Right atrium auricular region (tissue), 2 donors: Measurements from ENCODE around the gene HES7. TPM values are rescaled to one million over a fixed set of nuclear protein-coding genes. Genes with fewer than 3 reads are reported as not detected.
A peak's percentile ranks its signal among the peaks of the same experiment; 100 is the strongest.

Experiments
- DNase-seq: peaks from one replicate; pipeline ENCODE4 v3.0.0-alpha.2; 2019; ENCODE audit warnings: low spot score
- H3K27ac ChIP-seq, 2 donors: fragments of 200-600 bp; sonication (generic); 1 replicate in 1 of 2; 2 replicates in 1 of 2; pipeline ENCODE4 v1.5.1; 2016 to 2019
- H3K27me3 ChIP-seq, 2 donors: fragments of 200-600 bp; sonication (generic); one replicate each; pipeline versions ENCODE4 v1.5.1 to v1.6.0; 2017 to 2019
- H3K36me3 ChIP-seq: fragments of 200-600 bp; sonication (generic); one replicate; pipeline ENCODE4 v1.5.1; 2016
- H3K4me1 ChIP-seq, 2 donors: fragments of 200-600 bp; sonication (generic); one replicate each; pipeline versions ENCODE4 v1.5.1 to v1.6.0; 2017 to 2019
- H3K4me3 ChIP-seq, 2 donors: fragments of 200-600 bp; sonication (generic); 1 replicate in 1 of 2; 2 replicates in 1 of 2; pipeline ENCODE4 v1.5.1; 2017 to 2019; ENCODE audit warnings: mild to moderate bottlenecking in 1 of 2, moderate library complexity in 1 of 2
- H3K9me3 ChIP-seq, 2 donors: fragments of 200-600 bp; sonication (generic); one replicate each; pipeline ENCODE4 v1.5.1; 2019
- total RNA-seq, 2 donors: library from RNA; depleted of rRNA; stranded (reverse); fragments of >200 nt; gene quantifications; one replicate each; pipeline ENCODE4 v1.1.0, GENCODE V29; 2016
- TF ChIP-seq, protein P1 (sequence below), 2 donors: fragments of 200-600 bp; sonication (generic); IDR thresholded peaks; one replicate each; pipeline ENCODE4 v1.5.1; 2019; ENCODE audit warnings: antibody characterized with exemption in 2 of 2

HES7 gene
- total RNA-seq, 2 donors from 2014 or later: not detected

- H3K27me3 ChIP-seq: no peaks in the 10 kb centered on the region
- H3K9me3 ChIP-seq: no peaks in the 10 kb centered on the region
- H3K4me3 ChIP-seq: peak overlapping the region; percentile 83 to 92
- TF ChIP-seq, protein P1, sequence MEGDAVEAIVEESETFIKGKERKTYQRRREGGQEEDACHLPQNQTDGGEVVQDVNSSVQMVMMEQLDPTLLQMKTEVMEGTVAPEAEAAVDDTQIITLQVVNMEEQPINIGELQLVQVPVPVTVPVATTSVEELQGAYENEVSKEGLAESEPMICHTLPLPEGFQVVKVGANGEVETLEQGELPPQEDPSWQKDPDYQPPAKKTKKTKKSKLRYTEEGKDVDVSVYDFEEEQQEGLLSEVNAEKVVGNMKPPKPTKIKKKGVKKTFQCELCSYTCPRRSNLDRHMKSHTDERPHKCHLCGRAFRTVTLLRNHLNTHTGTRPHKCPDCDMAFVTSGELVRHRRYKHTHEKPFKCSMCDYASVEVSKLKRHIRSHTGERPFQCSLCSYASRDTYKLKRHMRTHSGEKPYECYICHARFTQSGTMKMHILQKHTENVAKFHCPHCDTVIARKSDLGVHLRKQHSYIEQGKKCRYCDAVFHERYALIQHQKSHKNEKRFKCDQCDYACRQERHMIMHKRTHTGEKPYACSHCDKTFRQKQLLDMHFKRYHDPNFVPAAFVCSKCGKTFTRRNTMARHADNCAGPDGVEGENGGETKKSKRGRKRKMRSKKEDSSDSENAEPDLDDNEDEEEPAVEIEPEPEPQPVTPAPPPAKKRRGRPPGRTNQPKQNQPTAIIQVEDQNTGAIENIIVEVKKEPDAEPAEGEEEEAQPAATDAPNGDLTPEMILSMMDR (IDR thresholded peaks at IDR 0.05): no peak
- H3K36me3 ChIP-seq: peaks cover 70% of the 10 kb centered on the region
- H3K4me1 ChIP-seq: peaks cover 0 to 67% of the 10 kb centered on the region in 2 donors
- peak overlapping the region; percentile 100 for H3K27ac ChIP-seq
- no peak for DNase-seq
Measured at GRCh38 chr17:8150194-8151119, 26.6 kb upstream of the HES7 start.

GRCh38 chr17:8149419-8150193, 25.7 kb upstream of the HES7 start:
- TF ChIP-seq, protein P1 (IDR thresholded peaks at IDR 0.05): no peak
- Histone ChIP-seq H3K4me1 (peaks cover 0 to 67% of the 10 kb centered on the region in 2 donors), H3K27ac (peak overlapping the region; percentile 100), H3K36me3 (peaks cover 79% of the 10 kb centered on the region), H3K9me3 (no peaks in the 10 kb centered on the region), H3K4me3 (peak overlapping the region in 1 of 2 donors; percentile 83), H3K27me3 (no peaks in the 10 kb centered on the region)
- no peak for DNase-seq

DNA sequence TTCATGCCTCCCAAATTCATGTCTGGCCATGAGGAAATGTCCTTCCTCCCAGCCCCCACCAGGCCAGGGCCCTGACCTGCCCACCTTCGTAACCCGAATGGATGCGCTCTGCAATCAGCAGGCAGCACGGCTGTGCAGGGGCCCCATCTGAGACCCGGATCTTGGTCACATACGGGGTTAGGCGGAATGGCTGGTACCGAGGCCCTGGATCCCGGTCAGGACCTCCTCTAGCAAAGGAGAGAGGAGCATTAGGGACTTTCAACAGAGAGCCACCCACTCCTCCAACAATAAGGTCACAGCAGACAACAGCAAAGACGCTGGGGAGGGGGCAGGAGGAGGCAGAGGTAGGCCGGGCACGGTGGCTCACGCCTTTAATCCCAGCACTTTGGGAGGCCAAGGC, 24.7 kb upstream of the HES7 start:
- no peaks in the 10 kb centered on the region for H3K27me3 ChIP-seq
- H3K4me3 ChIP-seq: no peak overlapping the region
- peaks cover 89% of the 10 kb centered on the region for H3K36me3 ChIP-seq
- peaks cover 0 to 62% of the 10 kb centered on the region in 2 donors for H3K4me1 ChIP-seq
- peak overlapping the region; percentile 100 for H3K27ac ChIP-seq
- TF ChIP-seq, protein P1 (IDR thresholded peaks at IDR 0.05): no peak
- H3K9me3 ChIP-seq: no peaks in the 10 kb centered on the region
- DNase-seq: no peak

DNA sequence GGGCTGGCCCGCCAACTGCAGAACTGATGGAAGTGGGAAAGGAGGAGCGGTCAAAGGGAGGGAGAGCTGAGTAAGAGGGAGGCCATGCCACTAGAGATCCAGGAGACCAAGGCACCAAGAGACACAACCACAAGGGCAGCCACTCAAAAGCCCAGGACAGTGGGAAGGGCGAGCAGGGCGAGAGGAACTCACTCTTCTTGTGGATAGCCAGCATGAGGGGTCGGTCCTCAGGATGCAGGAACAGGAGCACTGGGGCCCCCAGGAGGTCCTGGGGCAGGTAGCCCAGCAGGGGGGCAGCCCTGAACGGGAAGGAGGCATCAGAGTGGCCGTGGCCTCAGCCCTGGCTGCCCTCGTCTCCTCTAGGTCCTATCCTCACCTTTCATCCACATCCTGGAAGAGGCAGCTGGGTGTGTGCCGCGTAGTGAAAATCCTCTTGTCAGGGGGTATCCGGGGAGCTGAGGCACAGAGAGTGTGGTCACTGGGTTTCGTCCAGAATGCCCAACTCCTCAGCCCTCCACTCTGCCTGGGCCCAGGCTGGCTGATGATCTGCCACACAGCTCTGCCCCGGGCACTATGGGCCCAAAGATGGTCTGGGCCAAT, 24.0 kb upstream of the HES7 start:
- H3K4me1 ChIP-seq: peaks cover 0 to 61% of the 10 kb centered on the region in 2 donors

DNA sequence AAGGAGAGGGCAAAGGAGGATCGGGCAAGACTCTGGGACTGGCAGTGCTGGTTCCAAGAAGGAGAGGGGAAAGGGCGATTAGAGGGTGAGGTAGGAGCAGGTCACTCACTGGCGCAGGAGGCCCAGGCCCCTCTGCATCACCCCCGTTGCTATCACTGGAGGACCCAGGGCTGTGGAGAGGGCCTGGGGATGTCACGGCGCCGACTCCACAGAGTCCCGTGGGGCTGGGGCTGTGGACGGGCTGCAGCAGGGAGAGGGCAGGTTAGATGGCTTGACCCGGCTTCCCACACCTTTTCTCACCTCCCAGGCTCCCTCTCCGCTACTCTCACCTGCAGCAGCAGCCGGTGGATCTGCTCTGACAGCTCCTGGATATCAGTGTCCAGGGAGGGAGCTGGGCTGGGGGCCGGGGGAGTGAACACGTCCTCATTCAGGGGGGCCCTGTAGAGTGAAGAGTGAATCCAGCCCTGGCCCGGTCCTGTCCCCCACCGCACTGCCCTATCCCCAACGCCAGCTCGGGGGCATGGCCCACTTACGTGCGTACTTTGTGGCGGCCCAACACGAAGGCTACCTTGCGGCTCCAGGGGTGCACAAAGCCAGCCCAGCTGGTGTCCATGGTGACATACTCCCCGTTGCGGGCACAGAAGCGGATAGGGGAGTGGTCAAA, 23.4 kb upstream of the HES7 start:
- DNase-seq: no peak
- TF ChIP-seq, protein P1 (IDR thresholded peaks at IDR 0.05): no peak
- peaks cover 0 to 55% of the 10 kb centered on the region in 2 donors for H3K4me1 ChIP-seq

More for the DNA sequence above, 24.0 kb upstream of the HES7 start:
- peaks cover 89% of the 10 kb centered on the region for H3K36me3 ChIP-seq
- H3K4me3 ChIP-seq: no peak overlapping the region
- no peaks in the 10 kb centered on the region for H3K9me3 ChIP-seq
- H3K27ac ChIP-seq: peak overlapping the region; percentile 100
- TF ChIP-seq, protein P1 (IDR thresholded peaks at IDR 0.05): no peak
- no peak for DNase-seq
- no peaks in the 10 kb centered on the region for H3K27me3 ChIP-seq

More for the DNA sequence above, 23.4 kb upstream of the HES7 start:
- peak overlapping the region; percentile 100 for H3K27ac ChIP-seq
- no peaks in the 10 kb centered on the region for H3K27me3 ChIP-seq
- no peaks in the 10 kb centered on the region for H3K9me3 ChIP-seq
- no peak overlapping the region for H3K4me3 ChIP-seq
- peaks cover 91% of the 10 kb centered on the region for H3K36me3 ChIP-seq
